A673 (cell line): Measurements from ENCODE around the gene HDAC10.

ENCODE experiments used
- EZH2 ChIP-seq: fragments of 200-600 bp; sonication (generic); IDR thresholded peaks from 2 replicates; pipeline ENCODE4 v1.6.1; 2017; ENCODE audit warnings: borderline replicate concordance, low read depth, mild to moderate bottlenecking, mixed read lengths, antibody characterized with exemption, low read length; ENCODE audit not compliant: poor library complexity, severe bottlenecking
- TF ChIP-seq, protein P1 (sequence below): fragments of 300-800, 200-600 bp; sonication (generic); conservative IDR thresholded peaks from 2 replicates; pipeline ENCODE4 v1.5.1; 2017; ENCODE audit warnings: low read depth, mild to moderate bottlenecking, antibody characterized with exemption, low read length, moderate library complexity, mixed read lengths

DNA sequence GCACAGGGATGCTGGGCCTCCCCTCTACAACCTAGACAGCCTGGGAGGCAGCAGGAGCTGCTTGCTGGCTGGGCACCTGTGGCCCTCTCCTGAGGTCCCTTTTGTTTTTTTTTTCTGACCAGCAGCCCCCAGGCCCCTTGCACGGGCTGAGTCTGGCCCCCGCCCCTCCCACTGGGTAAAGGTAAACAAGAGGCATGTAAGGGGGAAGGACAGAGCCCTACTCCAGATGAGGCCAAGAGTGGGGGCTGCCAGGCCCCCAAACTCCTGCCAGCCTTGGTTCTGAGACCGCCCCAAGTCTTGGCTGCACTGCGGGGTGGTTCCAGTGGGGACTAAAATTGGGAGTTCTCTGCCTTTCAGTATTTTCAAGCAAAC lies 47.2 kb upstream of the HDAC10 start:
- TF ChIP-seq, protein P1, sequence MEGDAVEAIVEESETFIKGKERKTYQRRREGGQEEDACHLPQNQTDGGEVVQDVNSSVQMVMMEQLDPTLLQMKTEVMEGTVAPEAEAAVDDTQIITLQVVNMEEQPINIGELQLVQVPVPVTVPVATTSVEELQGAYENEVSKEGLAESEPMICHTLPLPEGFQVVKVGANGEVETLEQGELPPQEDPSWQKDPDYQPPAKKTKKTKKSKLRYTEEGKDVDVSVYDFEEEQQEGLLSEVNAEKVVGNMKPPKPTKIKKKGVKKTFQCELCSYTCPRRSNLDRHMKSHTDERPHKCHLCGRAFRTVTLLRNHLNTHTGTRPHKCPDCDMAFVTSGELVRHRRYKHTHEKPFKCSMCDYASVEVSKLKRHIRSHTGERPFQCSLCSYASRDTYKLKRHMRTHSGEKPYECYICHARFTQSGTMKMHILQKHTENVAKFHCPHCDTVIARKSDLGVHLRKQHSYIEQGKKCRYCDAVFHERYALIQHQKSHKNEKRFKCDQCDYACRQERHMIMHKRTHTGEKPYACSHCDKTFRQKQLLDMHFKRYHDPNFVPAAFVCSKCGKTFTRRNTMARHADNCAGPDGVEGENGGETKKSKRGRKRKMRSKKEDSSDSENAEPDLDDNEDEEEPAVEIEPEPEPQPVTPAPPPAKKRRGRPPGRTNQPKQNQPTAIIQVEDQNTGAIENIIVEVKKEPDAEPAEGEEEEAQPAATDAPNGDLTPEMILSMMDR: no peak
- no peak for TF ChIP-seq EZH2
